Activated naive CD4-positive, alpha-beta T cell treated with anti-CD3 and anti-CD28 coated beads, Interleukin-2, amount 10 ng/mL, durations not matched to agents 7 days and 5 days (primary cell): ENCODE measurements around the gene ACY1.

Experiments used
- CTCF ChIA-PET: fragments of 350-600 bp; sonication (Branson Sonifier 250); formaldehyde crosslinking; loops from one replicate; lab custom pipeline; 2021; ENCODE audit warnings: antibody characterized with exemption; lab: Charles Lee
- DNase-seq: peaks from one replicate; pipeline ENCODE4 v3.0.0-alpha.2; 2020
- H3K27ac Mint-ChIP-seq: one replicate; pipeline ENCODE4 v1.8.0; 2021; ENCODE audit warnings: mild to moderate bottlenecking, moderate library complexity, mixed read lengths
- H3K27me3 Mint-ChIP-seq: one replicate; pipeline ENCODE4 v1.8.0; 2021; ENCODE audit warnings: mild to moderate bottlenecking, mixed read lengths
- H3K36me3 Mint-ChIP-seq: one replicate; pipeline ENCODE4 v1.8.0; 2021; ENCODE audit warnings: mixed read lengths
- H3K4me1 Mint-ChIP-seq: one replicate; pipeline ENCODE4 v1.8.0; 2021; ENCODE audit warnings: mixed read lengths
- H3K4me3 Mint-ChIP-seq: one replicate; pipeline ENCODE4 v1.8.0; 2021; ENCODE audit warnings: mild to moderate bottlenecking, moderate library complexity, mixed read lengths
- H3K9me3 Mint-ChIP-seq: one replicate; pipeline ENCODE4 v1.8.0; 2021; ENCODE audit warnings: mixed read lengths

Gene ACY1

DNA sequence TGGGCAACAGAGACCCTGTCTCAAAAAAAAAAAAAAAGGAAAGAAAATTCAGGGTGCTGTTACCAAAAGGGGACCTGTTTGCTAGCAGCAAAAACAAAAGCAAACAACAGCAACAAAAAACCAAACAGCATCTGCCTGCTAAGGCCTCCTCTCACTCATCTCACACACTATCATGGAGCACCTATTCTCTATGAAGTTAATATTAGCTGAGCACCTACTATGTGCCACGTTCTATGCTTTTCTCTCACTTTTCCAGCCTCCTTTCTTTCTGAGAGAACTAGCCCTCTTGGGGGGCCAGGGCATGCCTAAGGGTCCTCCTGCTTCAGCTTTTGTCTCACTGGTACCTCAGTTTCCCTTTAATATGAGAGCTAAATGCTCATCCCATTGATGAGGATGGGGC is 28.6 kb upstream of the ACY1 start:
- Mint-ChIP-seq H3K9me3 (no peaks in the 10 kb centered on the region), H3K27ac (no peak overlapping the region), H3K27me3 (peaks cover 68% of the 10 kb centered on the region), H3K4me1 (peaks cover 8% of the 10 kb centered on the region), H3K4me3 (no peak overlapping the region), H3K36me3 (no peaks in the 10 kb centered on the region)
- CTCF ChIA-PET: interaction anchor here (1.4 kb wide), 1 partner anchor 8 kb away, joined by 5 read pairs; no protein-coding TSS in a partner anchor
- DNase-seq: no peak

- no peaks in the 10 kb centered on the region for H3K36me3 Mint-ChIP-seq
- CTCF ChIA-PET: no interaction called here
- no peak for DNase-seq
- H3K27ac Mint-ChIP-seq: no peak within 1 kb of the TSS
- H3K9me3 Mint-ChIP-seq: no peaks in the 10 kb centered on the region
- H3K27me3 Mint-ChIP-seq: peaks cover 73% of the 10 kb centered on the region
- peak within 1 kb of the TSS; percentile 10 for H3K4me3 Mint-ChIP-seq
- H3K4me1 Mint-ChIP-seq: peaks cover 8% of the 10 kb centered on the region
Measured at GRCh38 chr3:51955175-51955892, 28.0 kb upstream of the ACY1 start, which contains the start of gene GPR62. TSS of gene GPR62 (plus strand) at chr3:51955381. CDS start at chr3:51955653, 272 bp downstream.

DNA sequence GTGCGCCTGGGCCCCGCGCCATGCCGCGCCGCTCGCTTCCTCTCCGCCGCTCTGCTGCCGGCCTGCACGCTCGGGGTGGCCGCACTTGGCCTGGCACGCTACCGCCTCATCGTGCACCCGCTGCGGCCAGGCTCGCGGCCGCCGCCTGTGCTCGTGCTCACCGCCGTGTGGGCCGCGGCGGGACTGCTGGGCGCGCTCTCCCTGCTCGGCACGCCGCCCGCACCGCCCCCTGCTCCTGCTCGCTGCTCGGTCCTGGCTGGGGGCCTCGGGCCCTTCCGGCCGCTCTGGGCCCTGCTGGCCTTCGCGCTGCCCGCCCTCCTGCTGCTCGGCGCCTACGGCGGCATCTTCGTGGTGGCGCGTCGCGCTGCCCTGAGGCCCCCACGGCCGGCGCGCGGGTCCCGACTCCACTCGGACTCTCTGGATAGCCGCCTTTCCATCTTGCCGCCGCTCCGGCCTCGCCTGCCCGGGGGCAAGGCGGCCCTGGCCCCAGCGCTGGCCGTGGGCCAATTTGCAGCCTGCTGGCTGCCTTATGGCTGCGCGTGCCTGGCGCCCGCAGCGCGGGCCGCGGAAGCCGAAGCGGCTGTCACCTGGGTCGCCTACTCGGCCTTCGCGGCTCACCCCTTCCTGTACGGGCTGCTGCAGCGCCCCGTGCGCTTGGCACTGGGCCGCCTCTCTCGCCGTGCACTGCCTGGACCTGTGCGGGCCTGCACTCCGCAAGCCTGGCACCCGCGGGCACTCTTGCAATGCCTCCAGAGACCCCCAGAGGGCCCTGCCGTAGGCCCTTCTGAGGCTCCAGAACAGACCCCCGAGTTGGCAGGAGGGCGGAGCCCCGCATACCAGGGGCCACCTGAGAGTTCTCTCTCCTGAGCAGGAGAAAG is 27.2 kb upstream of the ACY1 start:
- CTCF ChIA-PET: interaction anchor here (1.5 kb wide), 1 partner anchor 10 kb away, joined by 3 read pairs; no protein-coding TSS in a partner anchor
- peak overlapping the region; percentile 10 for H3K4me3 Mint-ChIP-seq
- peaks cover 8% of the 10 kb centered on the region for H3K4me1 Mint-ChIP-seq
- H3K27ac Mint-ChIP-seq: no peak overlapping the region
- peak; percentile 59 for DNase-seq
- H3K36me3 Mint-ChIP-seq: no peaks in the 10 kb centered on the region
- H3K9me3 Mint-ChIP-seq: no peaks in the 10 kb centered on the region
- peaks cover 73% of the 10 kb centered on the region for H3K27me3 Mint-ChIP-seq

- peaks cover 80% of the 10 kb centered on the region for H3K27me3 Mint-ChIP-seq
- no peak overlapping the region for H3K27ac Mint-ChIP-seq
- no peak for DNase-seq
- peaks cover 8% of the 10 kb centered on the region for H3K4me1 Mint-ChIP-seq
- H3K4me3 Mint-ChIP-seq: no peak overlapping the region
- CTCF ChIA-PET: interaction anchor here (0.7 to 1.5 kb wide), 3 partner anchors 9 to 16 kb away, joined by 3 read pairs; partner anchors contain the start of gene ABHD14B
- H3K36me3 Mint-ChIP-seq: no peaks in the 10 kb centered on the region
- no peaks in the 10 kb centered on the region for H3K9me3 Mint-ChIP-seq
Measured at GRCh38 chr3:51957520-51958205, 25.7 kb upstream of the ACY1 start.

DNA sequence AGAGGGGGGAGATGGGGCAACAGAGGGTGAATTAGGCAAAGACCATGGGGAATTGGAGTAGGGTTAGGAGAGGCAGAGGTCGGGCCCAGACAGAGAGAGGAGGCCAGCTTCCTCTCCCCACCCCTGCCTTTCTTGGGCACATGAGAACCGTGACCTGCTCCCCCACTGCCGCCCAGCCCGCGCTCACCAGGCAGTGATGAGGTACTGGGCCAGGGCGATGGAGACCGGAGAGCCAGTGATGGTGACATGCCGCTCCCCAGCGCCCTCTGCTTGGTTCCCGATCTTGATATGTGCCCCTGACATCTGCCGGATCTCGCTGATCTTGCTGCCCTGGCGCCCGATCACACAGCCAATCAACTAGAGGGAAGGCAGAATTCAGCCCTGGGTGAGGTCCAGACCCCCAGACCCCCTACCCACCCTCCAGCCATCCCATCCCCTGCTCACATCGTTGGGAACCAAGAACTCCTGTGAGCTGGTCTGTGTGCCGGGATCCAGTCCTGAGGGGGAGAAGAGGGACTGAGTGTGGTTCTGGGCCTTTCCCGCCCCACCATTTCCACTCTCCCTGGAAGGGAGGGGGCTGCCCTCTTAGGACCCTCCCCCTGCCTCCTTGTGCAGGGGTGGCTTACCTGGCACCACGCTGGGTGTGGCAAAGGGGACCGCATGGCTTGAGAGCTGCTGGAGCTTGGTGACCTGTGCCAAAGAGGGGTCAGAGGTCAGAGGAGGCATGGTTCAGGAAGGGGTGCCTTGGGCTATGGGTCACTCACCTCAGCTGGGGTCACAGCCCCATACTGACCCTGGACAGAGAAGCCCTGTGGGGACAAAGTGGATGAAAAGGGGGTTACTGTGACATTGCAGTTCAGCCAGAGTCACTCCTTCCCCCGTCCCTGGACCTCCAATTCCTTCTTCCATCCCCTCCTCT is 24.5 kb upstream of the ACY1 start:
- H3K27ac Mint-ChIP-seq: no peak overlapping the region
- H3K4me1 Mint-ChIP-seq: peaks cover 8% of the 10 kb centered on the region

GRCh38 chr3:51959651-51960050 is 23.7 kb upstream of the ACY1 start:
- CTCF ChIA-PET: no interaction called here
- no peak for DNase-seq
- Mint-ChIP-seq H3K9me3 (no peaks in the 10 kb centered on the region), H3K4me1 (peaks cover 8% of the 10 kb centered on the region), H3K27ac (no peak overlapping the region), H3K36me3 (no peaks in the 10 kb centered on the region), H3K4me3 (no peak overlapping the region), H3K27me3 (peaks cover 76% of the 10 kb centered on the region)

More for the DNA sequence above, 24.5 kb upstream of the ACY1 start:
- CTCF ChIA-PET: no interaction called here
- Mint-ChIP-seq H3K9me3 (no peaks in the 10 kb centered on the region), H3K36me3 (no peaks in the 10 kb centered on the region), H3K27me3 (peaks cover 78% of the 10 kb centered on the region), H3K4me3 (no peak overlapping the region)
- no peak for DNase-seq

DNA sequence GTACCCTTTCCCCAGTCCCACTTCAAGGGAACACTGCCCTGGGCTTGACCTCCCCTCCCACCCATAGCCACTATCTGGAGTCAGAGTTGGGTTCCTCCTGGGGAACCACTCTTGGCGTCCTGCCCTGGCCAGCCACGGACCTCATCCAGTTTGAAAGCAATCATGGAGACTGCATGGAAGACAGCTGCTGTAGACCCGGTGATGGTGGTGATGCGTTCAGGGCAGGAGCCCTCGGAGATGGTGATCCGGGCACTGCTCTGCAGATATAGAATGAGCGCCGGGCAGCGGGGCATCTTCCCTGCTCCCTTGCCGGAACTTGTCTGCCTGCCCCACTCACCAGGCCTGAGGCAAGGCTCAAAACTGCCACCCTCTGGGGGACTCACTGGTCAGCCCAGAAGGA is 22.9 kb upstream of the ACY1 start:
- CTCF ChIA-PET: no interaction called here
- no peak for DNase-seq
- no peak overlapping the region for H3K4me3 Mint-ChIP-seq
- peaks cover 13% of the 10 kb centered on the region for H3K4me1 Mint-ChIP-seq
- H3K27ac Mint-ChIP-seq: no peak overlapping the region
- H3K9me3 Mint-ChIP-seq: no peaks in the 10 kb centered on the region
- peaks cover 76% of the 10 kb centered on the region for H3K27me3 Mint-ChIP-seq
- no peaks in the 10 kb centered on the region for H3K36me3 Mint-ChIP-seq

DNA sequence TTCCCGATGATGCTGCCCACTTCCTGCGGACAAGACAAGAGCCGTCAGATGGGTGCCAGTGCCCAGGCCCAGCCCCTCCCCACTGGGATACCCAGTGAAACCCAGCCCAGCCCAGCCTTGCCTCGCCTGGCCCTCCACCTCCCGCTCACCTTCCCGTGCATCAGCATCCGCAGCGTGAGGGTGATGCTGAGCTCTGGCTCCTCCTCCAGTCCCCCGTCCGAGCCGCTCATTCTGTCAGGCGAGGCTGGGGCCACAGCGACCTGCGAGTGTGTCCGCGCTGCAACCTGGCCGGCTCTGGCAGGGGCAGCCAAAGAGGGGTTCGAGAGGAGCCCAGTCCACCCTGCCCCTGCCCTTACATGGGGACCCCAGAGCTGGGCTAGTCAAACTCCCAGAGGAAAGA is 22.3 kb upstream of the ACY1 start:
- no peak overlapping the region for H3K4me3 Mint-ChIP-seq
- H3K27ac Mint-ChIP-seq: no peak overlapping the region
- no peaks in the 10 kb centered on the region for H3K36me3 Mint-ChIP-seq
- no peak for DNase-seq
- CTCF ChIA-PET: interaction anchor here (1.5 kb wide), 1 partner anchor 13 kb away, joined by 7 read pairs; the partner anchor contains the start of gene ABHD14B
- no peaks in the 10 kb centered on the region for H3K9me3 Mint-ChIP-seq
- H3K4me1 Mint-ChIP-seq: peaks cover 17% of the 10 kb centered on the region
- H3K27me3 Mint-ChIP-seq: peaks cover 76% of the 10 kb centered on the region

DNA sequence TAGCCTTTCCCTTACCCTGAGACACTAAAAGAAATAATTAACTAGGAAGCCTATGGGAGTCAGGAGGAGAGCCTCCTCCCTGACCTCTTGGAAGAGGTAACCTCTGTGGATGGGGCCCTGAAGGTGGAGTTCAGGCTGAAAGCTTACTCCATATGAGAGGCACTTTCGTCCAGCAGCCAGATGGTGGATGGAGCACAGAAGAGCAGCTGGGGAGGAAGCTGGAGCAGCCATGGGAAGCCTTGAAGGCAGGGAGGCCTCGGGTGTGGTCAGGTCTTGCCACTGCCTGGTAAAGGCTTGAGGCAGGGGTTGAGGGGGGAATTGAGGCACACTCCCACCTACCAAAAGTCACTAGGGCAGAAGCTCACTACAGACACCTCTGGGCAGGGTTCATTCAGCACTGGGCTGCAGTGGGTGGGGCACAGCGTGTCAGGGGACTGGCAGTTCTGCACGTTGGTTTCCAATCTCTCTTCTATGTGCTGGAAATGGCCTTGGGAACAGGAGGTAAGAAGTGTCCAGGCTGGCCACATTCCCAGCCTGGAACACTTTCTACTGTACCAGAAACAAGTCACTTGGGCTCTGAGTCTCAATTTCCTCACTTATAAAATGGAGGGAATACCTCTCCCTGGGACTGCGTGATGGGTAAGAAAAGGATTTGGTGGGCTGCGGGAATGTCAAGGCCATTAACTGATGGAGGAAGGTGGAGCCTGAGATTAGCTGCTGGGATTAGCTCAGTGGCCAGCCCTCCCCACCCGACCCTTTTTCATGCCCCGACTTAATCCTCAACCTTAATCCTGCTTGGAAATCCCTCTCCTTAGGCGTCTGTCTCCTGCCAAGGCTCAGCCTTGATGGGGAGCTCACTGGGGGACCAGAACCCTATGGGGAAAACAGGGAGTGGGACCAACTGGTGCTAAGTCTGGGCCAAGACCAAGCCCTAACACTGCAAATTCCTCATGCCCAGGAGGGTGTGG is 21.4 kb upstream of the ACY1 start:
- CTCF ChIA-PET: interaction anchor here (1.5 kb wide), 2 partner anchors 12 to 19 kb away, joined by 3 to 7 read pairs; partner anchors contain the start of gene ABHD14B
- H3K4me3 Mint-ChIP-seq: no peak overlapping the region
- H3K4me1 Mint-ChIP-seq: peaks cover 15% of the 10 kb centered on the region
- DNase-seq: no peak
- H3K36me3 Mint-ChIP-seq: no peaks in the 10 kb centered on the region
- H3K27me3 Mint-ChIP-seq: peaks cover 76% of the 10 kb centered on the region
- H3K9me3 Mint-ChIP-seq: no peaks in the 10 kb centered on the region
- H3K27ac Mint-ChIP-seq: no peak overlapping the region

GRCh38 chr3:51962854-51963530 is 20.3 kb upstream of the ACY1 start:
- Mint-ChIP-seq H3K36me3 (no peaks in the 10 kb centered on the region), H3K4me1 (peaks cover 16% of the 10 kb centered on the region), H3K27ac (no peak overlapping the region), H3K4me3 (no peak overlapping the region), H3K27me3 (peaks cover 67% of the 10 kb centered on the region), H3K9me3 (no peaks in the 10 kb centered on the region)
- no peak for DNase-seq
- CTCF ChIA-PET: interaction anchor here (0.9 to 1.5 kb wide), 3 partner anchors 9 to 20 kb away, joined by 3 to 5 read pairs (median 3); no protein-coding TSS in a partner anchor

- DNase-seq: no peak
- Mint-ChIP-seq H3K4me1 (peaks cover 19% of the 10 kb centered on the region), H3K27me3 (peaks cover 64% of the 10 kb centered on the region), H3K9me3 (no peaks in the 10 kb centered on the region), H3K27ac (no peak overlapping the region), H3K36me3 (no peaks in the 10 kb centered on the region), H3K4me3 (no peak overlapping the region)
- CTCF ChIA-PET: interaction anchor here (1.4 to 2.7 kb wide), 2 partner anchors 10 kb away, joined by 5 to 12 read pairs; partner anchors contain the start of genes ABHD14A and ABHD14B
Measured at GRCh38 chr3:51963951-51964451, 19.3 kb upstream of the ACY1 start.
